Right lobe of liver (tissue), 4 donors: ENCODE data around the gene MARCHF4.

Experiments used
- POLR2A ChIP-seq: fragments of 450-650 bp; IDR thresholded peaks from one replicate; pipeline ENCODE4 v1.6.1; 2017; ENCODE audit warnings: antibody characterized with exemption, mild to moderate bottlenecking
- TF ChIP-seq, protein P1 (sequence below), 4 donors: fragments of 200-600 bp in 3 of 4; fragments of 450-650 bp in 1 of 4; IDR thresholded peaks; one replicate each; pipeline versions ENCODE4 v1.5.1 to v1.8.0; 2016 to 2022; ENCODE audit warnings: antibody characterized with exemption in 4 of 4, mild to moderate bottlenecking in 2 of 4
- donor health status: DM: no; HTN: no; CAD: no.
- donor health status: DM: no; HTN: no; CAD: no.
- donor health status: DM: no; HTN: yes; CAD: no.

DNA sequence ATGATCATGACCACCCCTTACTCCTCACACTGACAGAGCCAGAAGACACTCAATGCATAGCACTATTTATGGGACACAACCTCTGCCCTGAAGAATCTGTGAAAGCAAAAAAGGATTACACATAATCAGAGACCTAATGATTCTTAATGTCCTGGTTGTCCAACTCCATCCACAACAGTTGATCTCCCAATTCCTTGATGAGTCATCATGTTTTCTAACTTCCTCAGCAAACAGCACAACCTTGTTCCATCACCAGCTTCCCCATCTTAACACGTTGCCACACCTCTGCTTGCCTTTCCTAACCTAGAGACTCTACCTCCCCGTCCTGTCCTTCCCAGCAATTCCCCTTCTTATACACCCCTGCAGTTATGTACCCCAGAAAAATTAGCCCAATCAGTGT is 13.2 kb upstream of the MARCHF4 start:
- TF ChIP-seq, protein P1, sequence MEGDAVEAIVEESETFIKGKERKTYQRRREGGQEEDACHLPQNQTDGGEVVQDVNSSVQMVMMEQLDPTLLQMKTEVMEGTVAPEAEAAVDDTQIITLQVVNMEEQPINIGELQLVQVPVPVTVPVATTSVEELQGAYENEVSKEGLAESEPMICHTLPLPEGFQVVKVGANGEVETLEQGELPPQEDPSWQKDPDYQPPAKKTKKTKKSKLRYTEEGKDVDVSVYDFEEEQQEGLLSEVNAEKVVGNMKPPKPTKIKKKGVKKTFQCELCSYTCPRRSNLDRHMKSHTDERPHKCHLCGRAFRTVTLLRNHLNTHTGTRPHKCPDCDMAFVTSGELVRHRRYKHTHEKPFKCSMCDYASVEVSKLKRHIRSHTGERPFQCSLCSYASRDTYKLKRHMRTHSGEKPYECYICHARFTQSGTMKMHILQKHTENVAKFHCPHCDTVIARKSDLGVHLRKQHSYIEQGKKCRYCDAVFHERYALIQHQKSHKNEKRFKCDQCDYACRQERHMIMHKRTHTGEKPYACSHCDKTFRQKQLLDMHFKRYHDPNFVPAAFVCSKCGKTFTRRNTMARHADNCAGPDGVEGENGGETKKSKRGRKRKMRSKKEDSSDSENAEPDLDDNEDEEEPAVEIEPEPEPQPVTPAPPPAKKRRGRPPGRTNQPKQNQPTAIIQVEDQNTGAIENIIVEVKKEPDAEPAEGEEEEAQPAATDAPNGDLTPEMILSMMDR (IDR thresholded peaks at IDR 0.05), result no peak
- TF ChIP-seq POLR2A, result no peak
